WTC11 (cell line): ENCODE data around the gene SLC6A8.

Source experiments
- CTCF ChIP-seq: fragments of 200-600 bp; IDR thresholded peaks from 2 replicates; pipeline ENCODE4 v1.8.0; 2022; ENCODE audit warnings: antibody characterized with exemption
- GABPB1 ChIP-seq: sonication (generic); formaldehyde crosslinking; IDR thresholded peaks from 2 replicates; pipeline ENCODE4 v1.8.1; 2023; ENCODE audit warnings: mild to moderate bottlenecking, missing genetic modification reagents
- MLX ChIP-seq: sonication (generic); formaldehyde crosslinking; IDR thresholded peaks from 2 replicates; pipeline ENCODE4 v1.8.1; 2023; ENCODE audit warnings: mild to moderate bottlenecking, missing genetic modification reagents, moderate library complexity
- NR1H2 ChIP-seq: sonication (generic); formaldehyde crosslinking; IDR thresholded peaks from 2 replicates; pipeline ENCODE4 v1.9.0; 2021; ENCODE audit warnings: mild to moderate bottlenecking, moderate library complexity, missing genetic modification reagents
- SMAD4 ChIP-seq: sonication (generic); formaldehyde crosslinking; IDR thresholded peaks from 2 replicates; pipeline ENCODE4 v1.8.0; 2022; ENCODE audit warnings: mild to moderate bottlenecking, missing genetic modification reagents
- SP1 ChIP-seq: sonication (generic); formaldehyde crosslinking; conservative IDR thresholded peaks from 2 replicates; pipeline ENCODE4 v1.8.1; 2022; ENCODE audit warnings: missing genetic modification reagents
- ZNF138 ChIP-seq: sonication (generic); formaldehyde crosslinking; conservative IDR thresholded peaks from 2 replicates; pipeline ENCODE4 v1.8.1; 2022; ENCODE audit warnings: mild to moderate bottlenecking, moderate library complexity, missing genetic modification reagents
- TF ChIP-seq, protein P1 (sequence below): sonication (generic); formaldehyde crosslinking; IDR thresholded peaks from 2 replicates; pipeline ENCODE4 v1.8.1; 2023; ENCODE audit warnings: mild to moderate bottlenecking, missing genetic modification reagents
- TF ChIP-seq, protein P2 (sequence below): sonication (generic); formaldehyde crosslinking; conservative IDR thresholded peaks from 2 replicates; pipeline ENCODE4 v1.8.1; 2023; ENCODE audit warnings: mild to moderate bottlenecking, low read depth, missing genetic modification reagents, moderate library complexity
- TF ChIP-seq, protein P3 (sequence below): sonication (generic); formaldehyde crosslinking; IDR thresholded peaks from 2 replicates; pipeline ENCODE4 v1.8.0; 2022; ENCODE audit warnings: mild to moderate bottlenecking, missing genetic modification reagents

- TF ChIP-seq SP1 (no peak), CTCF (no peak), MLX (CRISPR knock-in tag) (no peak), NR1H2 (no peak), GABPB1 (CRISPR knock-in tag) (no peak), ZNF138 (CRISPR knock-in tag) (no peak), SMAD4 (CRISPR knock-in tag) (no peak)
- TF ChIP-seq, protein P1, sequence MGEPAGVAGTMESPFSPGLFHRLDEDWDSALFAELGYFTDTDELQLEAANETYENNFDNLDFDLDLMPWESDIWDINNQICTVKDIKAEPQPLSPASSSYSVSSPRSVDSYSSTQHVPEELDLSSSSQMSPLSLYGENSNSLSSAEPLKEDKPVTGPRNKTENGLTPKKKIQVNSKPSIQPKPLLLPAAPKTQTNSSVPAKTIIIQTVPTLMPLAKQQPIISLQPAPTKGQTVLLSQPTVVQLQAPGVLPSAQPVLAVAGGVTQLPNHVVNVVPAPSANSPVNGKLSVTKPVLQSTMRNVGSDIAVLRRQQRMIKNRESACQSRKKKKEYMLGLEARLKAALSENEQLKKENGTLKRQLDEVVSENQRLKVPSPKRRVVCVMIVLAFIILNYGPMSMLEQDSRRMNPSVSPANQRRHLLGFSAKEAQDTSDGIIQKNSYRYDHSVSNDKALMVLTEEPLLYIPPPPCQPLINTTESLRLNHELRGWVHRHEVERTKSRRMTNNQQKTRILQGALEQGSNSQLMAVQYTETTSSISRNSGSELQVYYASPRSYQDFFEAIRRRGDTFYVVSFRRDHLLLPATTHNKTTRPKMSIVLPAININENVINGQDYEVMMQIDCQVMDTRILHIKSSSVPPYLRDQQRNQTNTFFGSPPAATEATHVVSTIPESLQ (CRISPR knock-in tag) = no peak
- TF ChIP-seq, protein P2, sequence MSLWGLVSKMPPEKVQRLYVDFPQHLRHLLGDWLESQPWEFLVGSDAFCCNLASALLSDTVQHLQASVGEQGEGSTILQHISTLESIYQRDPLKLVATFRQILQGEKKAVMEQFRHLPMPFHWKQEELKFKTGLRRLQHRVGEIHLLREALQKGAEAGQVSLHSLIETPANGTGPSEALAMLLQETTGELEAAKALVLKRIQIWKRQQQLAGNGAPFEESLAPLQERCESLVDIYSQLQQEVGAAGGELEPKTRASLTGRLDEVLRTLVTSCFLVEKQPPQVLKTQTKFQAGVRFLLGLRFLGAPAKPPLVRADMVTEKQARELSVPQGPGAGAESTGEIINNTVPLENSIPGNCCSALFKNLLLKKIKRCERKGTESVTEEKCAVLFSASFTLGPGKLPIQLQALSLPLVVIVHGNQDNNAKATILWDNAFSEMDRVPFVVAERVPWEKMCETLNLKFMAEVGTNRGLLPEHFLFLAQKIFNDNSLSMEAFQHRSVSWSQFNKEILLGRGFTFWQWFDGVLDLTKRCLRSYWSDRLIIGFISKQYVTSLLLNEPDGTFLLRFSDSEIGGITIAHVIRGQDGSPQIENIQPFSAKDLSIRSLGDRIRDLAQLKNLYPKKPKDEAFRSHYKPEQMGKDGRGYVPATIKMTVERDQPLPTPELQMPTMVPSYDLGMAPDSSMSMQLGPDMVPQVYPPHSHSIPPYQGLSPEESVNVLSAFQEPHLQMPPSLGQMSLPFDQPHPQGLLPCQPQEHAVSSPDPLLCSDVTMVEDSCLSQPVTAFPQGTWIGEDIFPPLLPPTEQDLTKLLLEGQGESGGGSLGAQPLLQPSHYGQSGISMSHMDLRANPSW = no peak
- TF ChIP-seq, protein P3, sequence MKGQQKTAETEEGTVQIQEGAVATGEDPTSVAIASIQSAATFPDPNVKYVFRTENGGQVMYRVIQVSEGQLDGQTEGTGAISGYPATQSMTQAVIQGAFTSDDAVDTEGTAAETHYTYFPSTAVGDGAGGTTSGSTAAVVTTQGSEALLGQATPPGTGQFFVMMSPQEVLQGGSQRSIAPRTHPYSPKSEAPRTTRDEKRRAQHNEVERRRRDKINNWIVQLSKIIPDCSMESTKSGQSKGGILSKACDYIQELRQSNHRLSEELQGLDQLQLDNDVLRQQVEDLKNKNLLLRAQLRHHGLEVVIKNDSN = no peak
Measured at GRCh38 chrX:153701706-153702105, 14.0 kb downstream of the SLC6A8 start.
